Glutamatergic neuron (in vitro differentiated cells): ENCODE measurements around the gene SP2. TPM values are rescaled to one million over a fixed set of nuclear protein-coding genes. Genes with fewer than 3 reads are reported as not detected.

Source experiments
- DNase-seq: peaks from one replicate; pipeline ENCODE4 v3.0.0; 2022
- H3K27ac Mint-ChIP-seq: one replicate; pipeline ENCODE4 v1.8.0; 2020; ENCODE audit warnings: mild to moderate bottlenecking, mixed read lengths, inconsistent platforms; ENCODE audit not compliant: unreplicated experiment
- H3K27me3 Mint-ChIP-seq: one replicate; pipeline ENCODE4 v1.8.0; 2020; ENCODE audit warnings: mild to moderate bottlenecking, moderate library complexity, mixed read lengths, inconsistent platforms; ENCODE audit not compliant: unreplicated experiment
- H3K36me3 Mint-ChIP-seq: one replicate; pipeline ENCODE4 v1.8.0; 2020; ENCODE audit warnings: mild to moderate bottlenecking, mixed read lengths, inconsistent platforms; ENCODE audit not compliant: unreplicated experiment
- H3K4me1 Mint-ChIP-seq: one replicate; pipeline ENCODE4 v1.8.0; 2020; ENCODE audit warnings: mild to moderate bottlenecking, low read depth, mixed read lengths, inconsistent platforms; ENCODE audit not compliant: unreplicated experiment
- H3K4me3 Mint-ChIP-seq: one replicate; pipeline ENCODE4 v1.8.0; 2020; ENCODE audit warnings: mild to moderate bottlenecking, mixed read lengths, inconsistent platforms; ENCODE audit not compliant: unreplicated experiment
- H3K9me3 Mint-ChIP-seq: one replicate; pipeline ENCODE4 v1.8.0; 2020; ENCODE audit warnings: mild to moderate bottlenecking, moderate library complexity, mixed read lengths, inconsistent platforms; ENCODE audit not compliant: unreplicated experiment
- CTCF ChIP-seq: fragments of 200-600 bp; sonication (generic); IDR thresholded peaks from one replicate; pipeline ENCODE4 v1.5.0; 2021; ENCODE audit not compliant: partially characterized antibody, unreplicated experiment
- total RNA-seq: library from RNA; stranded (reverse); fragmentation: NEBNext Ultra II Directional; extraction: Animal tissue kit (Norgen Biotek cat#: 25700); gene quantifications from one replicate; pipeline ENCODE4 v1.2.1, GENCODE V29; 2021; ENCODE audit not compliant: unreplicated experiment

SP2 gene
- total RNA-seq, 1 donor from 2014 or later: 17.8 TPM

DNA sequence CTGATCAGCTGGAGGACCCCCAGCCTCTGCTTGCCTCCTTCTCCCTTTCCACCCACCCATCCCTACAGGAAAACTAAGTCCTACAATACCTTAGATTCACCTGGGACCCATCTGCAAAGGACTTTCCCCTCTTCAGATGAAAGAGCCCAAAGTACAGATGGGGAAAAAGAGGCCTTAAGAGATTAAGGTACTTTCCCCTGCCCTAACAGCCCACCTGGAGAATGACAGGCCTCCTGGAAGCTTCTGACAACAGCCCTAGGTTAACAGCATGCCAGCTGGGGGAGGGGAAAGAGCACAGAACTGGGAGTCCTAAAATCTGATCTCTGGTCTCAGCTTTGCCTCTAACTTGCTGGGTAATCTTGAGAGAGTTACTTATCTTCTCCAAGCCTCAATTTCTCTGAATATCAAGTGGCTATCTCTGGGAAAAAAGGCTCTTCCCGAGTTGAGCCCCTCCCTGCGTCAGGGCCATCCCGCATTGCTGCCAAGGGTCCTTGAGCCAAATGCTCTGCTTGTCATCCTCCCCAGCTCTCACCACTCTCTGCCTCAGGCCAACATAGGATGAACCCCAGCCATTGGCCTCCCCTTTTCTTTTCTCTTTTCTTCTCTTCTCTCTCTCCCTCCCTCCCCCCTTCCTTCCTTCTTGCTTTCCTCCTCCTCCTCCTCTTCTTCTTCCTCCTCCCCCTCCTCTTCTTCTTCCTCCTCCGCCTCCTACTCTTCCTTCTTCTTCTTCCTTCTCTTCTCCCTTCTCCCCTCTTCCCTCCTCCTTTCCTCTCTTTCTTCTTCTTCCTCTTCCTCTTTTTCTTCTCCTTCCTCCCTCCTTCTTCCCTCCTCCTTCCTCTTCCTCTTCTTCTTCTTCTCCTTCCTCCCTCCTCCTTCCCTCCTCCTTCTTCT is 22.6 kb upstream of the SP2 start:
- TF ChIP-seq CTCF: no peak
- Mint-ChIP-seq H3K9me3 (peaks cover 4% of the 10 kb centered on the region), H3K27me3 (peaks cover 21% of the 10 kb centered on the region), H3K36me3 (no peaks in the 10 kb centered on the region), H3K4me3 (no peak overlapping the region), H3K27ac (no peak overlapping the region), H3K4me1 (peaks cover 12% of the 10 kb centered on the region)
- DNase-seq: no peak

GRCh38 chr17:47875011-47875985 is 20.7 kb upstream of the SP2 start:
- Mint-ChIP-seq H3K36me3 (no peaks in the 10 kb centered on the region), H3K4me3 (no peak overlapping the region), H3K9me3 (peaks cover 4% of the 10 kb centered on the region), H3K27me3 (peaks cover 19% of the 10 kb centered on the region), H3K27ac (no peak overlapping the region), H3K4me1 (peaks cover 12% of the 10 kb centered on the region)
- no peak for TF ChIP-seq CTCF
- no peak for DNase-seq

DNA sequence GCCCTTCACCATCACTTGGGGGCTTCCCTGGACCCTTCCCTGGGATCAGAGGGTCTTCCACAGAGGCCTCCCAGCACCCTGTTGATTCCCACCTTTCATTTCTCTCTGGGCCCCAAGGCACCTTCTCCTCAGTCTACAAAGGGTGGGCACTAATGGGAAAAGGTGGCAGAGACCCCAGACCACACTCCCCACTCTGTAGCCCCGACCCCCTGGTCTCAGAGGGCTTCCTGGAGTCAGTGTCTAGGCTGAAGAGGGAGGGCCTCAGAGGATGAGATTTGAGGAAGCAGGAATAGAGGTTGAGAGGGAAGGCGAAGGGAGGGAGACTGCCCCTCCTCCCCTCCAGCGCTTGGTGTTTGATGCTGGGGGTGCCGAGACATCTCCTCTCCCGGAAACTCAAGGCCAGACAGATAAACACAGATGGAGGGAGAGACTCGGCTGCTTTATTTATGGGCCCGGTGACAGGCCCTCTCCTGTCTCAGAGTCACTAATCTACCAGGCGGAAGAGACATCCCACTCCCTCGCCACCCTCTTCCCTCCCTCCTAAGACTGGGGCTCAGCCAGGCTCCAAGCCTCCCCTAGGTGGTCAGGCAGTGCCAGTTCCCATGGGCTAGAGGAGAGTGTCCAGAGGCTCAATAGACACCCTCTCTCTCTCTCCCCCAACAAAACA is 18.5 kb upstream of the SP2 start:
- no peak for DNase-seq
- no peak for TF ChIP-seq CTCF
- peaks cover 10% of the 10 kb centered on the region for H3K27me3 Mint-ChIP-seq
- H3K4me1 Mint-ChIP-seq: peaks cover 12% of the 10 kb centered on the region
- no peak overlapping the region for H3K4me3 Mint-ChIP-seq
- H3K9me3 Mint-ChIP-seq: peaks cover 4% of the 10 kb centered on the region
- H3K27ac Mint-ChIP-seq: no peak overlapping the region
- no peaks in the 10 kb centered on the region for H3K36me3 Mint-ChIP-seq

GRCh38 chr17:47878203-47879027 is 17.6 kb upstream of the SP2 start:
- no peak for DNase-seq
- Mint-ChIP-seq H3K27ac (no peak overlapping the region), H3K27me3 (peaks cover 10% of the 10 kb centered on the region), H3K4me1 (peaks cover 12% of the 10 kb centered on the region), H3K9me3 (peaks cover 4% of the 10 kb centered on the region), H3K36me3 (no peaks in the 10 kb centered on the region), H3K4me3 (no peak overlapping the region)
- TF ChIP-seq CTCF: no peak
